Astrocyte (in vitro differentiated cells and primary cell): ENCODE data around the gene RPAP3. TPM values are rescaled to one million over a fixed set of nuclear protein-coding genes. Genes with fewer than 3 reads are reported as not detected.

Experiments
- DNase-seq: peaks from one replicate; pipeline ENCODE4 v3.0.0-alpha.2; 2010; ENCODE audit warnings: low read depth
- FAIRE-seq: peaks from 2 replicates; lab custom pipeline; 2011; peaks lifted over from hg19 to GRCh38; lab: Jason Lieb, UNC
- H2AFZ ChIP-seq: 2 replicates; pipeline ENCODE4 v1.6.0; 2012; ENCODE audit warnings: low read depth, low read length, inconsistent platforms
- H3K27ac ChIP-seq: 2 replicates; pipeline ENCODE4 v1.5.1; 2011; ENCODE audit warnings: low read depth, low read length, inconsistent platforms
- H3K27me3 ChIP-seq: 2 replicates; pipeline ENCODE4 v1.6.0; 2011; ENCODE audit warnings: low read length, inconsistent platforms; ENCODE audit not compliant: insufficient read depth
- H3K36me3 ChIP-seq: 2 replicates; pipeline ENCODE4 v1.5.1; 2011; ENCODE audit warnings: low read length, inconsistent platforms; ENCODE audit not compliant: insufficient read depth
- H3K4me1 ChIP-seq: 2 replicates; pipeline ENCODE4 v1.5.1; 2011; ENCODE audit warnings: low read length, inconsistent platforms; ENCODE audit not compliant: insufficient read depth
- H3K4me2 ChIP-seq: 2 replicates; pipeline ENCODE4 v1.6.0; 2012; ENCODE audit warnings: low read length, inconsistent platforms
- H3K4me3 ChIP-seq: 2 replicates; pipeline ENCODE4 v1.5.1; 2011; ENCODE audit warnings: low read depth, mild to moderate bottlenecking, low read length, inconsistent platforms; ENCODE audit not compliant: insufficient read depth
- H3K79me2 ChIP-seq: 2 replicates; pipeline ENCODE4 v1.6.0; 2012; ENCODE audit warnings: mild to moderate bottlenecking, low read length, inconsistent platforms; ENCODE audit not compliant: insufficient read depth
- H3K9ac ChIP-seq: 2 replicates; pipeline ENCODE4 v1.6.0; 2012; ENCODE audit warnings: mild to moderate bottlenecking, low read length, inconsistent platforms
- H3K9me3 ChIP-seq: 2 replicates; pipeline ENCODE4 v1.5.1; 2012; ENCODE audit warnings: low read depth, mild to moderate bottlenecking, low read length, inconsistent platforms; ENCODE audit not compliant: insufficient read depth
- H4K20me1 ChIP-seq: 2 replicates; pipeline ENCODE4 v1.6.0; 2012; ENCODE audit warnings: low read length, inconsistent platforms; ENCODE audit not compliant: insufficient read depth
- H3K27ac Mint-ChIP-seq: one replicate; pipeline ENCODE4 v1.8.0; 2021; ENCODE audit warnings: mild to moderate bottlenecking, mixed read lengths; ENCODE audit not compliant: unreplicated experiment
- H3K27me3 Mint-ChIP-seq: one replicate; pipeline ENCODE4 v1.8.0; 2021; ENCODE audit warnings: low read depth, mixed read lengths; ENCODE audit not compliant: unreplicated experiment
- H3K36me3 Mint-ChIP-seq: one replicate; pipeline ENCODE4 v1.8.0; 2021; ENCODE audit warnings: low read depth, mixed read lengths; ENCODE audit not compliant: unreplicated experiment
- H3K4me1 Mint-ChIP-seq: one replicate; pipeline ENCODE4 v1.8.0; 2021; ENCODE audit warnings: low read depth, mixed read lengths; ENCODE audit not compliant: unreplicated experiment
- H3K4me3 Mint-ChIP-seq: one replicate; pipeline ENCODE4 v1.8.0; 2021; ENCODE audit warnings: mild to moderate bottlenecking, moderate library complexity, mixed read lengths; ENCODE audit not compliant: unreplicated experiment
- H3K9me3 Mint-ChIP-seq: one replicate; pipeline ENCODE4 v1.8.0; 2021; ENCODE audit warnings: mild to moderate bottlenecking, mixed read lengths; ENCODE audit not compliant: unreplicated experiment
- CTCF ChIP-seq: IDR thresholded peaks from 2 replicates; pipeline ENCODE4 v1.5.1; 2011; ENCODE audit warnings: low read depth, mild to moderate bottlenecking, inconsistent platforms, low read length, moderate library complexity; ENCODE audit not compliant: insufficient read depth
- EZH2 ChIP-seq: IDR thresholded peaks from 2 replicates; pipeline ENCODE4 v1.6.1; 2012; ENCODE audit warnings: mild to moderate bottlenecking, low read length, inconsistent platforms; ENCODE audit not compliant: insufficient read depth
- total RNA-seq: library from RNA; stranded (reverse); gene quantifications from 2 replicates; pipeline ENCODE4 v1.2.1, GENCODE V29; 2021

Gene RPAP3
- total RNA-seq, 1 donor from 2014 or later: 39.2 TPM

GRCh38 chr12:47712171-47712570 lies 6.3 kb upstream of the RPAP3 start:
- no peaks in the 10 kb centered on the region for H3K9me3 Mint-ChIP-seq
- Histone ChIP-seq H3K4me3 (no peak overlapping the region), H3K9me3 (no peaks in the 10 kb centered on the region), H3K36me3 (no peaks in the 10 kb centered on the region), H3K4me2 (no peak overlapping the region), H3K4me1 (peaks cover 14% of the 10 kb centered on the region), H3K27me3 (no peaks in the 10 kb centered on the region), H3K79me2 (no peaks in the 10 kb centered on the region), H3K27ac (no peak overlapping the region), H4K20me1 (peaks cover 6% of the 10 kb centered on the region), H2AFZ (no peak overlapping the region), H3K9ac (no peak overlapping the region)
- peaks cover 4% of the 10 kb centered on the region for H3K4me1 Mint-ChIP-seq
- peaks cover 22% of the 10 kb centered on the region for H3K27me3 Mint-ChIP-seq
- TF ChIP-seq EZH2 (no peak), CTCF (no peak)
- FAIRE-seq (no peak), DNase-seq (no peak)
- no peaks in the 10 kb centered on the region for H3K36me3 Mint-ChIP-seq
- no peak overlapping the region for H3K27ac Mint-ChIP-seq
- H3K4me3 Mint-ChIP-seq: no peak overlapping the region

DNA sequence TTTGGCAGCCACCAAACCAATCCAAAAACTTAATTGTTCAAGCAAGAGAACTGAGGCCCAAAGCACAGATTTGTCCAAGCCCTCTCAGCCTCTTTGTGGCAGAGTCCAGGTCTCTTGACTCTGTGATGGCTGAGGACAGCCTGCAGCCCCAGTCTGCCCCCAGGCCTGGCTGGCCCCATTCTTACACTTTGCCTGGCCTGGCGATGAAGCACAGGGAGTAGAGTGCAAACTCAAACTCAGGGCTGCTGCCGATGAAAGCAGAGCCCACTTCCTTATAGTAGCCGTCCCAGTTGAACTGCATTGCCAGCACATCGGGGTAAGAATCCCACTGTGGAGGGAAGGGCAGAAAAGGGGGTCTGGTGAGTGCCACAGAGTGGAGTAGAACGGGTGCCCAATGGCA lies 5.6 kb upstream of the RPAP3 start:
- Histone ChIP-seq H4K20me1 (peaks cover 6% of the 10 kb centered on the region), H3K36me3 (no peaks in the 10 kb centered on the region), H3K4me1 (peaks cover 12% of the 10 kb centered on the region), H3K27me3 (no peaks in the 10 kb centered on the region), H3K9ac (no peak overlapping the region), H3K4me3 (no peak overlapping the region), H3K79me2 (peaks cover 5% of the 10 kb centered on the region), H3K9me3 (no peaks in the 10 kb centered on the region), H2AFZ (no peak overlapping the region), H3K27ac (no peak overlapping the region), H3K4me2 (no peak overlapping the region)
- H3K27ac Mint-ChIP-seq: no peak overlapping the region
- H3K36me3 Mint-ChIP-seq: no peaks in the 10 kb centered on the region
- peaks cover 20% of the 10 kb centered on the region for H3K27me3 Mint-ChIP-seq
- DNase-seq (no peak), FAIRE-seq (no peak)
- H3K9me3 Mint-ChIP-seq: no peaks in the 10 kb centered on the region
- TF ChIP-seq EZH2 (no peak), CTCF (no peak)
- no peak overlapping the region for H3K4me3 Mint-ChIP-seq
- peaks cover 6% of the 10 kb centered on the region for H3K4me1 Mint-ChIP-seq

GRCh38 chr12:47710278-47710677 lies 4.4 kb upstream of the RPAP3 start:
- H3K4me3 Mint-ChIP-seq: no peak overlapping the region
- H3K9me3 ChIP-seq: no peaks in the 10 kb centered on the region
- DNase-seq: no peak
- peaks cover 3% of the 10 kb centered on the region for H3K4me1 ChIP-seq
- H3K79me2 ChIP-seq: peaks cover 12% of the 10 kb centered on the region
- no peak overlapping the region for H3K4me3 ChIP-seq
- no peak overlapping the region for H3K9ac ChIP-seq
- H3K36me3 Mint-ChIP-seq: no peaks in the 10 kb centered on the region
- H3K27ac ChIP-seq: no peak overlapping the region
- H3K27ac Mint-ChIP-seq: no peak overlapping the region
- TF ChIP-seq CTCF (no peak), EZH2 (no peak)
- H3K27me3 Mint-ChIP-seq: peaks cover 16% of the 10 kb centered on the region
- peaks cover under 1% of the 10 kb centered on the region for H4K20me1 ChIP-seq
- peaks cover 6% of the 10 kb centered on the region for H3K4me1 Mint-ChIP-seq
- H3K36me3 ChIP-seq: no peaks in the 10 kb centered on the region
- H2AFZ ChIP-seq: no peak overlapping the region
- FAIRE-seq: no peak
- no peaks in the 10 kb centered on the region for H3K9me3 Mint-ChIP-seq
- H3K27me3 ChIP-seq: no peaks in the 10 kb centered on the region
- no peak overlapping the region for H3K4me2 ChIP-seq
